ENCODE data around the gene FAF1.

FAF1 gene

GRCh38 chr1:50503515-50503914, 456.6 kb downstream of the FAF1 start:
- TF ChIP-seq, protein P1, sequence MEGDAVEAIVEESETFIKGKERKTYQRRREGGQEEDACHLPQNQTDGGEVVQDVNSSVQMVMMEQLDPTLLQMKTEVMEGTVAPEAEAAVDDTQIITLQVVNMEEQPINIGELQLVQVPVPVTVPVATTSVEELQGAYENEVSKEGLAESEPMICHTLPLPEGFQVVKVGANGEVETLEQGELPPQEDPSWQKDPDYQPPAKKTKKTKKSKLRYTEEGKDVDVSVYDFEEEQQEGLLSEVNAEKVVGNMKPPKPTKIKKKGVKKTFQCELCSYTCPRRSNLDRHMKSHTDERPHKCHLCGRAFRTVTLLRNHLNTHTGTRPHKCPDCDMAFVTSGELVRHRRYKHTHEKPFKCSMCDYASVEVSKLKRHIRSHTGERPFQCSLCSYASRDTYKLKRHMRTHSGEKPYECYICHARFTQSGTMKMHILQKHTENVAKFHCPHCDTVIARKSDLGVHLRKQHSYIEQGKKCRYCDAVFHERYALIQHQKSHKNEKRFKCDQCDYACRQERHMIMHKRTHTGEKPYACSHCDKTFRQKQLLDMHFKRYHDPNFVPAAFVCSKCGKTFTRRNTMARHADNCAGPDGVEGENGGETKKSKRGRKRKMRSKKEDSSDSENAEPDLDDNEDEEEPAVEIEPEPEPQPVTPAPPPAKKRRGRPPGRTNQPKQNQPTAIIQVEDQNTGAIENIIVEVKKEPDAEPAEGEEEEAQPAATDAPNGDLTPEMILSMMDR (IDR thresholded peaks at IDR 0.05; ENCODE audit: low read depth, low read length), result no peak
- no peak for DNase-seq (ENCODE audit: extremely low read depth, low read depth)

DNA sequence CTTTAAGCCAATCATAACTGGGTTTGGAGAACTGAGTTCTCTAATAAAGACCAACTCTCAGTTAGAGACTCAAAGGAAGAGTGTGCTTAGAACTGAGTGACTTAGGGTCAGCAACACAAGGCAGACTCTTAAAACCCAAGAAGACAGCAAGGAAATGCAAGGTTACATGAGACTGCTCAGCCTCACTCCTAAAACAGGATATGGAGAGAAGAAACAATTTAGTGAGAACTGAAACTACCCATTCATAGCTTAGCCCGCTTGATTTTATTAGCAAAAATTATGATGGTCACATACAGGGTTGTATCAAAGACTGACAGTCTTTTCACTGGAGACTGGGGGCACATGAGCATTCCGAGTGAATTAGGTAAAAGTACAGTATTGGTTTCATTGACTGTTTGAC, 457.9 kb downstream of the FAF1 start:
- TF ChIP-seq, protein P1 (IDR thresholded peaks at IDR 0.05; ENCODE audit: low read depth, low read length), result no peak
- DNase-seq (ENCODE audit: extremely low read depth, low read depth), result no peak

- DNase-seq (ENCODE audit: extremely low read depth, low read depth), result no peak
- TF ChIP-seq, protein P1 (IDR thresholded peaks at IDR 0.05; ENCODE audit: low read depth, low read length), result no peak
Measured at GRCh38 chr1:50497007-50497406, 463.1 kb downstream of the FAF1 start.

GRCh38 chr1:50493710-50494109, 466.4 kb downstream of the FAF1 start:
- TF ChIP-seq, protein P1 (IDR thresholded peaks at IDR 0.05; ENCODE audit: low read depth, low read length), result no peak
- DNase-seq (ENCODE audit: extremely low read depth, low read depth), result no peak

DNA sequence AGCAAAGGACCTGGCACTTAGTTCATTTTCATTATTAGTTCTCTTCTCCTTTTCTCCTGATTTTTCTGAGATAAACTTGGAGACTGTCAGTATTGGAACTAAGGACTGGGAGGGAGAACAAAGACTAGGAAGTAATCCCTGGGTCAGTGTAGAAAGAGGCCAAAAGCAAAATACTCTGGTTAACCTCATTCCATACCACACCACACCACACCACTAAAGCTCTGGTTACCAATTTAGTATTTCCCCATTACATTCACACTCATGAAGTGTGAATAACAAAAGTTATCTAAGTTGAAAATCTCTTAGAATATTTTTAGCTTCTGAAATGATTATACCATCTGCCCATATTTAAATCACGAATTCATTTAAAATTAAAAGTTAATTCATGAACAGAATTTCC, 467.9 kb downstream of the FAF1 start:
- DNase-seq (ENCODE audit: extremely low read depth, low read depth), result no peak

DNA sequence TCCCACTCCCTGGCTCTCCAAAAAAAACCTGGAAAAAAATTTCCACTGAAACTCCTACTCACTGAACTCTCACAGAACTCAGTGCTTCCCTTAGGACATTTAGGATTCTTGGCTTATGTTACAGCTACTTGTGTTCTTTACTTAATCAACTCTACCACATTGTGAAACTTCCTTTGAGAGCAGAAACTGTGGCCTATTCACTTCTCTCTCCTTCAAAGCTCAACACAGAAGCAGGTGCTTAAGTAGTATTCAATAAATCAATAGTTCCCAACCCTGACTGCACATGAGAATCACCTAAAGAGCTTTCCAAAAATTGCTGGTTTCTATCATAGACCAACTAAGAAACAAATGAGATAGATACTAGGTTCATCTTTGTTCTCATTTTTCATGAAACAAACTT, 468.9 kb downstream of the FAF1 start:
- TF ChIP-seq, protein P1 (IDR thresholded peaks at IDR 0.05; ENCODE audit: low read depth, low read length), result no peak
- DNase-seq (ENCODE audit: extremely low read depth, low read depth), result no peak

More for the DNA sequence above, 467.9 kb downstream of the FAF1 start:
- TF ChIP-seq, protein P1 (IDR thresholded peaks at IDR 0.05; ENCODE audit: low read depth, low read length), result no peak

GRCh38 chr1:50490640-50491039, 469.4 kb downstream of the FAF1 start:
- no peak for DNase-seq (ENCODE audit: extremely low read depth, low read depth)
- TF ChIP-seq, protein P1 (IDR thresholded peaks at IDR 0.05; ENCODE audit: low read depth, low read length), result no peak
